ENCODE measurements around the gene JAKMIP2.
"Not testable (repeated sequence)": the region's sequence is repeated elsewhere in the genome, so short reads cannot be mapped to it uniquely, and the experiment has no call there.

JAKMIP2 gene

GRCh38 chr5:147809830-147810666, 27.5 kb upstream of the JAKMIP2 start:
- Histone ChIP-seq H3K27me3 (ENCODE audit: insufficient read depth, low read length, poor library complexity) (no peaks in the 10 kb centered on the region), H4K5ac (ENCODE audit: low read length) (no peak overlapping the region), H2AK5ac (ENCODE audit: low read length) (no peak overlapping the region), H3K18ac (ENCODE audit: low read length) (no peak overlapping the region), H3K4me2 (ENCODE audit: low read length) (no peak overlapping the region), H3K4me1 (ENCODE audit: control insufficient read depth, low read depth, low read length) (no peaks in the 10 kb centered on the region), H3K36me3 (ENCODE audit: control insufficient read depth, insufficient read depth, low read length) (no peaks in the 10 kb centered on the region), H3K56ac (ENCODE audit: low read length) (no peak overlapping the region), H2BK5ac (ENCODE audit: low read length) (no peak overlapping the region), H3K4ac (ENCODE audit: low read depth, low read length) (no peak overlapping the region), H2BK120ac (ENCODE audit: low read depth, low read length) (peak overlapping the region; percentile 45), H3K79me1 (ENCODE audit: low read length) (no peaks in the 10 kb centered on the region), H3K27ac (ENCODE audit: low read depth, low read length) (no peak overlapping the region), H3K79me2 (ENCODE audit: control insufficient read depth, insufficient read depth, low read length) (no peaks in the 10 kb centered on the region), H3K23ac (ENCODE audit: low read length) (no peak overlapping the region), H2BK15ac (replicated peaks; ENCODE audit: low read depth) (no peak overlapping the region), H3K4me3 (ENCODE audit: low read length) (no peak overlapping the region), H4K8ac (ENCODE audit: low read depth, low read length) (no peak overlapping the region), H3K9ac (ENCODE audit: low read length) (no peak overlapping the region)
- peak; percentile 54 for DNase-seq
- WGBS (ENCODE audit: extremely low coverage, insufficient coverage, low lambda C conversion rate) = no CpG with 5 or more reads among the region's 5 CpGs

GRCh38 chr5:147805030-147805454, 22.5 kb upstream of the JAKMIP2 start:
- Histone ChIP-seq H3K27ac (ENCODE audit: low read depth, low read length) (no peak overlapping the region), H4K5ac (ENCODE audit: low read length) (no peak overlapping the region), H2BK15ac (replicated peaks; ENCODE audit: low read depth) (no peak overlapping the region), H3K18ac (ENCODE audit: low read length) (no peak overlapping the region), H2BK5ac (ENCODE audit: low read length) (no peak overlapping the region), H3K4me1 (ENCODE audit: control insufficient read depth, low read depth, low read length) (no peaks in the 10 kb centered on the region), H3K79me2 (ENCODE audit: control insufficient read depth, insufficient read depth, low read length) (no peaks in the 10 kb centered on the region), H3K36me3 (ENCODE audit: control insufficient read depth, insufficient read depth, low read length) (no peaks in the 10 kb centered on the region), H3K79me1 (ENCODE audit: low read length) (no peaks in the 10 kb centered on the region), H2AK5ac (ENCODE audit: low read length) (no peak overlapping the region), H3K9ac (ENCODE audit: low read length) (no peak overlapping the region), H3K4ac (ENCODE audit: low read depth, low read length) (no peak overlapping the region), H3K4me2 (ENCODE audit: low read length) (no peak overlapping the region), H3K27me3 (ENCODE audit: insufficient read depth, low read length, poor library complexity) (no peaks in the 10 kb centered on the region), H3K23ac (ENCODE audit: low read length) (no peak overlapping the region), H3K56ac (ENCODE audit: low read length) (no peak overlapping the region), H2BK120ac (ENCODE audit: low read depth, low read length) (no peak overlapping the region), H4K8ac (ENCODE audit: low read depth, low read length) (no peak overlapping the region), H3K4me3 (ENCODE audit: low read length) (no peak overlapping the region)
- DNase-seq = no peak
- WGBS (ENCODE audit: extremely low coverage, insufficient coverage, low lambda C conversion rate) = no CpG with 5 or more reads among the region's 6 CpGs

- Histone ChIP-seq H3K27me3 (ENCODE audit: insufficient read depth, low read length, poor library complexity) (no peaks in the 10 kb centered on the region), H3K23ac (ENCODE audit: low read length) (no peak overlapping the region), H3K4ac (ENCODE audit: low read depth, low read length) (no peak overlapping the region), H4K8ac (ENCODE audit: low read depth, low read length) (no peak overlapping the region), H2AK5ac (ENCODE audit: low read length) (no peak overlapping the region), H3K27ac (ENCODE audit: low read depth, low read length) (no peak overlapping the region), H3K4me2 (ENCODE audit: low read length) (no peak overlapping the region), H3K79me1 (ENCODE audit: low read length) (no peaks in the 10 kb centered on the region), H3K79me2 (ENCODE audit: control insufficient read depth, insufficient read depth, low read length) (no peaks in the 10 kb centered on the region), H2BK120ac (ENCODE audit: low read depth, low read length) (no peak overlapping the region), H4K5ac (ENCODE audit: low read length) (no peak overlapping the region), H3K36me3 (ENCODE audit: control insufficient read depth, insufficient read depth, low read length) (no peaks in the 10 kb centered on the region), H2BK15ac (replicated peaks; ENCODE audit: low read depth) (no peak overlapping the region), H3K4me1 (ENCODE audit: control insufficient read depth, low read depth, low read length) (no peaks in the 10 kb centered on the region), H3K56ac (ENCODE audit: low read length) (no peak overlapping the region), H3K18ac (ENCODE audit: low read length) (no peak overlapping the region), H3K4me3 (ENCODE audit: low read length) (no peak overlapping the region), H2BK5ac (ENCODE audit: low read length) (no peak overlapping the region), H3K9ac (ENCODE audit: low read length) (no peak overlapping the region)
- WGBS (ENCODE audit: extremely low coverage, insufficient coverage, low lambda C conversion rate) = no CpG with 5 or more reads among the region's 3 CpGs
- no peak for DNase-seq
Measured at GRCh38 chr5:147804334-147804733, 21.8 kb upstream of the JAKMIP2 start.

GRCh38 chr5:147803926-147804325, 21.4 kb upstream of the JAKMIP2 start:
- Histone ChIP-seq H3K18ac (ENCODE audit: low read length) (no peak overlapping the region), H3K79me2 (ENCODE audit: control insufficient read depth, insufficient read depth, low read length) (no peaks in the 10 kb centered on the region), H2BK120ac (ENCODE audit: low read depth, low read length) (no peak overlapping the region), H3K4me3 (ENCODE audit: low read length) (no peak overlapping the region), H3K27ac (ENCODE audit: low read depth, low read length) (no peak overlapping the region), H2BK5ac (ENCODE audit: low read length) (no peak overlapping the region), H3K4me2 (ENCODE audit: low read length) (no peak overlapping the region), H4K8ac (ENCODE audit: low read depth, low read length) (no peak overlapping the region), H3K79me1 (ENCODE audit: low read length) (no peaks in the 10 kb centered on the region), H3K56ac (ENCODE audit: low read length) (no peak overlapping the region), H3K27me3 (ENCODE audit: insufficient read depth, low read length, poor library complexity) (no peaks in the 10 kb centered on the region), H3K36me3 (ENCODE audit: control insufficient read depth, insufficient read depth, low read length) (no peaks in the 10 kb centered on the region), H3K9ac (ENCODE audit: low read length) (no peak overlapping the region), H3K4ac (ENCODE audit: low read depth, low read length) (no peak overlapping the region), H3K23ac (ENCODE audit: low read length) (no peak overlapping the region), H2BK15ac (replicated peaks; ENCODE audit: low read depth) (no peak overlapping the region), H3K4me1 (ENCODE audit: control insufficient read depth, low read depth, low read length) (no peaks in the 10 kb centered on the region), H4K5ac (ENCODE audit: low read length) (no peak overlapping the region), H2AK5ac (ENCODE audit: low read length) (no peak overlapping the region)
- WGBS (ENCODE audit: extremely low coverage, insufficient coverage, low lambda C conversion rate) = no CpG with 5 or more reads among the region's 1 CpG
- no peak for DNase-seq

GRCh38 chr5:147803161-147803560, 20.6 kb upstream of the JAKMIP2 start:
- H3K79me1 ChIP-seq (ENCODE audit: low read length); H2AK5ac ChIP-seq (ENCODE audit: low read length); H3K56ac ChIP-seq (ENCODE audit: low read length); H3K4ac ChIP-seq (ENCODE audit: low read depth, low read length); H4K8ac ChIP-seq (ENCODE audit: low read depth, low read length); H3K79me2 ChIP-seq (ENCODE audit: control insufficient read depth, insufficient read depth, low read length); H3K4me1 ChIP-seq (ENCODE audit: control insufficient read depth, low read depth, low read length); H3K27ac ChIP-seq (ENCODE audit: low read depth, low read length); H3K4me2 ChIP-seq (ENCODE audit: low read length); H3K18ac ChIP-seq (ENCODE audit: low read length); DNase-seq; H3K9ac ChIP-seq (ENCODE audit: low read length); H3K27me3 ChIP-seq (ENCODE audit: insufficient read depth, low read length, poor library complexity); H3K4me3 ChIP-seq (ENCODE audit: low read length); H2BK5ac ChIP-seq (ENCODE audit: low read length); H3K23ac ChIP-seq (ENCODE audit: low read length); H3K36me3 ChIP-seq (ENCODE audit: control insufficient read depth, insufficient read depth, low read length); H2BK15ac ChIP-seq (replicated peaks; ENCODE audit: low read depth); H2BK120ac ChIP-seq (ENCODE audit: low read depth, low read length); H4K5ac ChIP-seq (ENCODE audit: low read length): not testable (repeated sequence)
- no CpG with 5 or more reads among the region's 3 CpGs for WGBS (ENCODE audit: extremely low coverage, insufficient coverage, low lambda C conversion rate)

GRCh38 chr5:147801461-147801860, 18.9 kb upstream of the JAKMIP2 start:
- H3K79me2 ChIP-seq (ENCODE audit: control insufficient read depth, insufficient read depth, low read length) = no peaks in the 10 kb centered on the region
- WGBS (ENCODE audit: extremely low coverage, insufficient coverage, low lambda C conversion rate) = no CpG with 5 or more reads among the region's 1 CpG
- no peak overlapping the region for H3K4ac ChIP-seq (ENCODE audit: low read depth, low read length)
- no peak overlapping the region for H3K18ac ChIP-seq (ENCODE audit: low read length)
- no peak overlapping the region for H2BK5ac ChIP-seq (ENCODE audit: low read length)
- H2AK5ac ChIP-seq (ENCODE audit: low read length) = no peak overlapping the region
- H2BK120ac ChIP-seq (ENCODE audit: low read depth, low read length) = no peak overlapping the region
- no peak overlapping the region for H3K27ac ChIP-seq (ENCODE audit: low read depth, low read length)
- H3K56ac ChIP-seq (ENCODE audit: low read length) = no peak overlapping the region
- no peak overlapping the region for H3K4me2 ChIP-seq (ENCODE audit: low read length)
- no peaks in the 10 kb centered on the region for H3K4me1 ChIP-seq (ENCODE audit: control insufficient read depth, low read depth, low read length)
- no peaks in the 10 kb centered on the region for H3K36me3 ChIP-seq (ENCODE audit: control insufficient read depth, insufficient read depth, low read length)
- no peak overlapping the region for H3K23ac ChIP-seq (ENCODE audit: low read length)
- no peak for DNase-seq
- H2BK15ac ChIP-seq (replicated peaks; ENCODE audit: low read depth) = no peak overlapping the region
- no peaks in the 10 kb centered on the region for H3K27me3 ChIP-seq (ENCODE audit: insufficient read depth, low read length, poor library complexity)
- H3K79me1 ChIP-seq (ENCODE audit: low read length) = no peaks in the 10 kb centered on the region
- H3K4me3 ChIP-seq (ENCODE audit: low read length) = no peak overlapping the region
- no peak overlapping the region for H4K5ac ChIP-seq (ENCODE audit: low read length)
- H3K9ac ChIP-seq (ENCODE audit: low read length) = no peak overlapping the region
- no peak overlapping the region for H4K8ac ChIP-seq (ENCODE audit: low read depth, low read length)
